Natural killer cell treated with Interleukin-12 subunit alpha and Interleukin-12 subunit beta and Interleukin-15 and Interleukin-18, amount 100 ng/mL, for 72 hours (primary cell): Measurements from ENCODE around the gene ACOXL. TPM values are rescaled to one million over a fixed set of nuclear protein-coding genes. Genes with fewer than 3 reads are reported as not detected.

Experiments
- ATAC-seq, 2 donors: fragments of 150-1000 bp; cut with Tn5 transposase in 1 of 2; sonication (Bioruptor Pico), chemical (Tn5 transposase) in 1 of 2; 2 replicates each; pipeline ENCODE4 v1.10.0; 2021
- DNase-seq: peaks from one replicate; pipeline ENCODE4 v3.0.0; 2022; ENCODE audit warnings: low spot score
- H3K27ac Mint-ChIP-seq, 2 donors: 1 replicate in 1 of 2; 2 replicates in 1 of 2; pipeline ENCODE4 v1.8.0; 2022; ENCODE audit warnings: mixed read lengths in 2 of 2, mild to moderate bottlenecking in 1 of 2, moderate library complexity in 1 of 2
- H3K27me3 Mint-ChIP-seq, 2 donors: 1 replicate in 1 of 2; 2 replicates in 1 of 2; pipeline ENCODE4 v1.8.0; 2022; ENCODE audit warnings: mixed read lengths in 2 of 2
- H3K36me3 Mint-ChIP-seq: one replicate; pipeline ENCODE4 v1.8.0; 2022; ENCODE audit warnings: mixed read lengths
- H3K4me1 Mint-ChIP-seq, 2 donors: 1 replicate in 1 of 2; 2 replicates in 1 of 2; pipeline ENCODE4 v1.8.0; 2022; ENCODE audit warnings: low read depth in 2 of 2, mixed read lengths in 2 of 2, mild to moderate bottlenecking in 1 of 2
- H3K4me3 Mint-ChIP-seq: one replicate; pipeline ENCODE4 v1.8.0; 2022; ENCODE audit warnings: mixed read lengths
- H3K9me3 Mint-ChIP-seq: 2 replicates; pipeline ENCODE4 v1.8.0; 2022; ENCODE audit warnings: mixed read lengths
- total RNA-seq, 2 donors: library from RNA; stranded (reverse); gene quantifications; one replicate each; pipeline ENCODE4 v1.2.3, GENCODE V29; 2022

Gene ACOXL
- total RNA-seq, 2 donors from 2014 or later = 1.4 to 2.5 TPM

DNA sequence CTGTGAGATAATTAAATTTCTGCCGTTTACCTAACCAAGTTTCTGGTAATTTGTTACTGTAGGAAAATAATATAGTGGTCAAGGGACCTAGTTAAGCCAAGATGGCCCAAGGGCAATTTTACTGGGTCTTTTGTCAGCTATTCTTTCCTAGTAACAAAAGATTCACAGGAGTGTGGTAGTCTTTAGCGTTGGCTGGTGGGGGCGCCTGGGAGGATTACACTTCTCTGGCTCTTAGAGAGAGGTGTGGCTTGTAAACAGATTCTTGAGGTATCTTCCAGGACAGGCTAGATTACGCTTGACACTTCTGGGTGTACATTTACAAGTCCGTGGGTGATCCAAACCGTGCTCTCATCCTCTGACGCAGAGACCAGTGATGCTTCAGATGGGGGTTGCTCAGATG lies 3.3 kb upstream of the ACOXL start:
- ATAC-seq = no peak
- peaks cover 41 to 48% of the 10 kb centered on the region in 2 donors for H3K27me3 Mint-ChIP-seq
- H3K27ac Mint-ChIP-seq = no peak overlapping the region

DNA sequence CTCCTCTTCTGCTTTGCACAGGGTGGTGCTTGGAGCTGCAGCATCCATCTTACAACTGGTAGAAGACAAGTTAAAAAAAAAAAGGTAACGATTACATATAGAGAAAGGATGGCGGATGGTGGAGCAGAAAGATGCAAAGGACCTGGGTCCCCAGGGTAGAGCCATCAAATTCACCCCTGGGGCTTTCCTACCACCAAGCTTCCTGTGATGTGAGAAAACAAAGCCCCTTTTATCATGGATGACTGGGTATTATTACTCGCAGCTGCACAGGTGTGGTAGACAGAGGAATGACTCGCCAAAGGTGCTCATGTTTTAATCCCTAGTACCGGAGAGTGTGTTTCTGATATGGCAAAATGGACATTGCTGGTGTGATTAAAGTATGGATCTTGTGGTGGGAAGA lies 1.3 kb upstream of the ACOXL start:
- ATAC-seq (no peak), DNase-seq (no peak)
- Mint-ChIP-seq H3K36me3 (peaks cover 11% of the 10 kb centered on the region), H3K4me1 (peaks cover 7 to 8% of the 10 kb centered on the region in 2 donors), H3K4me3 (peak overlapping the region; percentile 67), H3K27ac (no peak overlapping the region), H3K27me3 (peaks cover 55 to 61% of the 10 kb centered on the region in 2 donors), H3K9me3 (no peaks in the 10 kb centered on the region)

More for the DNA sequence above, 3.3 kb upstream of the ACOXL start:
- peaks cover 7 to 8% of the 10 kb centered on the region in 2 donors for H3K4me1 Mint-ChIP-seq
- H3K36me3 Mint-ChIP-seq = peaks cover 11% of the 10 kb centered on the region
- H3K9me3 Mint-ChIP-seq = no peaks in the 10 kb centered on the region
- H3K4me3 Mint-ChIP-seq = no peak overlapping the region
- no peak for DNase-seq

DNA sequence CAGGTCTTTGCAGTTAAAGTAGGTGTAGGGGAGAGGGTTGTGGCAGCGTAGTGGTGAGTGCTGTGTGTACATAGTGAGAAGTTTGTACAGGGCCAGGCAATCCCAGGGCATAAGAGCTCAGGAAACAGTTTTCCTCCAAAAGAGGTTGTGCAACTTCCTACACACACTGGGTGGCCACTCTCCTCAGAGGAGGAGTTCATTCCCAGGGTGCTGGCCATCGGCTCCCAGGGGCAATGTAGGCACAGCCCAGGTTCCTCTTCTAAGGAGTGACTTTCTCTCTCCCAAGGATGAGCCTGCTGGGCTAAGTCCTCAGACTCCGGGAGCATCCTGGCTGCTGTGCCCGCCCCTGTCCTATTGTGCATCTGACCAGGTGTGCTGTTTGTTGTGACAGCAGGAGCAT lies 3.0 kb downstream of the ACOXL start:
- peaks cover 67 to 71% of the 10 kb centered on the region in 2 donors for H3K27me3 Mint-ChIP-seq
- ATAC-seq = peak; percentile 26 to 54

DNA sequence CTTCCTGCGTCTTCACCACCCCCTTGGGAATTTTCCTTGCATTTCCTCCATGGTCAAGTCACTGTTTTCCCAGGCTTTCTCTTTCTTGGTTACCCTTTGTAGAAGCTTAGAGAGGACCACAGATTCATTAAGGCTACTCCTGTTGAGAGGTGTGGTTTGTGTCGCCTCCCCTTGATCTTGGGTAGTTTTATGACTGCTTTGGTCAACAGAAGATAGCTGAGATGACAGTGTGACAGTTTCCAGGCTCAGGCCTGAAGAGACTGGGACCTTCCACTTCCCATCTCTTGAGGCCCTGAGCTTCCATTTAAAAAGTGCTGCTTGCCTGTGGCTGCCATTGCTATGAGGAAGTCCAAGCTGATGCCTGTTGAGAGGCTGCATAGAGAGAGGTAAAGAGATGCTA lies 5.4 kb downstream of the ACOXL start:
- H3K4me1 Mint-ChIP-seq = peaks cover 4 to 9% of the 10 kb centered on the region in 2 donors

More for the DNA sequence above, 3.0 kb downstream of the ACOXL start:
- no peak overlapping the region for H3K27ac Mint-ChIP-seq
- peaks cover 7 to 8% of the 10 kb centered on the region in 2 donors for H3K4me1 Mint-ChIP-seq
- H3K36me3 Mint-ChIP-seq = peaks cover 11% of the 10 kb centered on the region
- no peaks in the 10 kb centered on the region for H3K9me3 Mint-ChIP-seq
- no peak overlapping the region for H3K4me3 Mint-ChIP-seq
- DNase-seq = no peak

DNA sequence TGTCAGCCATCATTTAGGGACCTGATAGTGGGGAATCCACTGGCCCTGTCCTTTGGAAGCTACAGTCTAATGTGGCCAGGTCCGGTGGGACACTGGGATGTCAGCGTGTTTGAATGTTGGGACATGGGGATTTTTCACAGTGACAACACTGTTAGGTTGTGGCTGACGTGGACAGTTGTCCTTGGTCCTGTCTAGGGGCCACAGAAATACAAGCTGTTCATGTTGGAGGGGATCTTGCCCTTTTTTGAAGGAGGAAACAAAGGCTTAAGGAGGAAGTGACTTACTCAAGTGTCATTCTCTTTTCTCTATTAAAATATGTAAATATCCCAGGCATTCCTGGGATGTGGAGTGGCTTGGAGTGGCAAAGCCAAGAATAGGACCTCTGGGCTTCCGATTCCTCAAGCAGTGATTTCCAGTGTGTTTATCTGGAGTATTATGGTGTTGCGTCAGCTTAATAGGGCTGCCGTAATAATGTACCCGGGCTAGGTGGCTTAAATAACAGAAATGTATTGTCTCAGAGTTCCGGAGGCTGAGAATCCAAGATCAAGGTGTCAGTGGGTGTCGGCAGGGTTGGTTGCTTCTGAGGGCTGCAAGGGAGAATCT lies 8.5 kb downstream of the ACOXL start:
- Mint-ChIP-seq H3K4me1 (peaks cover 7 to 11% of the 10 kb centered on the region in 2 donors), H3K27me3 (peaks cover 45 to 49% of the 10 kb centered on the region in 2 donors), H3K9me3 (no peaks in the 10 kb centered on the region), H3K4me3 (no peak overlapping the region), H3K36me3 (no peaks in the 10 kb centered on the region), H3K27ac (no peak overlapping the region)
- DNase-seq (no peak), ATAC-seq (no peak)

More for the DNA sequence above, 5.4 kb downstream of the ACOXL start:
- Mint-ChIP-seq H3K27ac (no peak overlapping the region), H3K27me3 (peaks cover 51 to 58% of the 10 kb centered on the region in 2 donors), H3K36me3 (no peaks in the 10 kb centered on the region), H3K4me3 (no peak overlapping the region), H3K9me3 (no peaks in the 10 kb centered on the region)
- DNase-seq (no peak), ATAC-seq (no peak)

DNA sequence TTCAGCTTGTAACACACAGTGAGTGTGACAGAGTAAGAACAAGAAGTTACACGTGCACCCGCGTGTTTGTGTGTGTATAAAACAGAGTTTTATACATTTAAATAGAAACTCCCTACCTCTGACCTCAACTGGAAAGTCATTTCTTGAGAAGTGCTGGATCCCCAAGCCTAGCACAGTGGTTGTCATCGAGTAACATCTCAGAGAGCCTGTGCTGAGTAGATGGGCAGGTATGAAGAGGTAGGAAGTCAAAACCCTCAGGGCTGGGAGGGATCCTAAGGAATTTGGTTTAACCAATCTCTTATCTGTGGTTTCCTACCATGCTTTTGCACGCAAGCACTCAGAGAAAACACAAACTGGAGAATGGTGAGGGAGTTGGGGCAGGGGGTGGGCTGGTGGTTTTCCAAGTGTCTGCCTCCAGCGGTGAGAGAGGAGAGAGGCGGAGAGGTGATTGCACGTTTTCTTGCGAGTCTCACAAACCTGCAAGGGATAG lies 9.2 kb downstream of the ACOXL start:
- DNase-seq = no peak
- peak in 1 of 2 donors; percentile 51 for ATAC-seq
- Mint-ChIP-seq H3K36me3 (no peaks in the 10 kb centered on the region), H3K27me3 (peaks cover 45 to 48% of the 10 kb centered on the region in 2 donors), H3K9me3 (no peaks in the 10 kb centered on the region), H3K4me1 (peaks cover 7 to 11% of the 10 kb centered on the region in 2 donors), H3K4me3 (no peak overlapping the region), H3K27ac (no peak overlapping the region)

DNA sequence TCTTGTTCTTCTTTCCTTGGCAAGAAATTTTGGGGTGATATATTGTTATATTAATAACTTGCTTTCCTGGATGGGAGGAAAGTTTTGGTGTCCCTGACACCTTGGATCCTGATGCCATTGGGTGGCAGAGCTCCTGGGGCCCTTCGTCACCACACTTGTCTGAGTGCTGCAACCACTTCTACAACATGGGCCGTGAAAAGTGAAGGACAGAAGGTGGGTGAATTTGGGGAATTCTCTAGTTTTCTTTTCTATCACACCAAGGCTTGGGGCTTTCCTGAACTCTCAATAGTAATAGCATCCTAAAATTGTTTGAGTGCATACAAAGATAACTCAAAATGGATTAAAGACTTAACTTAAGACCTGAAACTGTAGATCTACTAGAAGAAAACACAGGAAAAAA lies 10.0 kb downstream of the ACOXL start:
- Mint-ChIP-seq H3K27ac (no peak overlapping the region), H3K36me3 (no peaks in the 10 kb centered on the region), H3K4me3 (no peak overlapping the region), H3K4me1 (peaks cover 7 to 13% of the 10 kb centered on the region in 2 donors), H3K27me3 (peaks cover 39 to 41% of the 10 kb centered on the region in 2 donors), H3K9me3 (no peaks in the 10 kb centered on the region)
- DNase-seq (no peak), ATAC-seq (no peak)

DNA sequence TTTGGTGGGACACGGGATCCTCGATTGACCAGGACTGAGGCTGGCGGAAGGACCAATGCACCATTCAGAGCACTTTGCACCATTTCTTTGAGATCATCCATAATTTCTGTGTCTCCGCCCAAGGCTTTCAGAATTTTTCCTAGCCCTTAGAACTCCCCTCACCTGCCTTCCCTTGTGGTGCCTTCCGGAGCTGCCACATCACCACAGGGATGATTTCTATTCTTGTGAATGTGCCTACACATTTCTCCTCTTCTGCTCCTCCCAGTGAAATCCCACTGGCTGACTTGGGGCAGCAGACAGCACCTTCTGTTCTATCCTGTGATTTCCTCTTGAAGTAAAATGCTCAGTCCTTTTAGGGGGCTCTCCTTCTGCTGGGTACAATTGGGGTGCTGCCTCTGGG lies 11.2 kb downstream of the ACOXL start:
- H3K9me3 Mint-ChIP-seq = no peaks in the 10 kb centered on the region
- peaks cover 17 to 25% of the 10 kb centered on the region in 2 donors for H3K4me1 Mint-ChIP-seq
- no peak overlapping the region for H3K27ac Mint-ChIP-seq
- H3K4me3 Mint-ChIP-seq = no peak overlapping the region
- DNase-seq (no peak), ATAC-seq (no peak)
- H3K36me3 Mint-ChIP-seq = no peaks in the 10 kb centered on the region
- peaks cover 37 to 42% of the 10 kb centered on the region in 2 donors for H3K27me3 Mint-ChIP-seq

DNA sequence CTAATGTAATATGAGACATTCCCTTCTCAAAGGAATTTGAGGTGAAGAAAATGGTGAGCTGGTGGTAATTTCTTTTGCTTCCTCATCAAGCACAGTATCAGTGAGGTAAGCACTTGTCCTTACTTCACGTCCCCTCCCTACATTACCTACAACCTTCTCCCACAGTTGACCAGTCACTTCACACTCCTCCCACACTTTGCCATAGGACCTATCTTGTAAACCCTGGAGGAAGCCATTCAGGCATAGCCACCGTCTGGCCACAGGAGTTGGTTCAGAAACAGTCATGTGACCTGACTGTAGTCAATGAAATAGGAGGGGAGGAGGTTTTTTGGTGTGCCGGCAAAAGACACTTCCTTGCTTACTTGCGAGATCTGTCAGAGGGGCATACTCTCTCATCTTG lies 12.1 kb downstream of the ACOXL start:
- Mint-ChIP-seq H3K36me3 (no peaks in the 10 kb centered on the region), H3K27me3 (peaks cover 35 to 40% of the 10 kb centered on the region in 2 donors), H3K4me3 (no peak overlapping the region), H3K27ac (no peak overlapping the region), H3K9me3 (no peaks in the 10 kb centered on the region), H3K4me1 (peaks cover 19 to 28% of the 10 kb centered on the region in 2 donors)
- ATAC-seq (no peak), DNase-seq (no peak)

DNA sequence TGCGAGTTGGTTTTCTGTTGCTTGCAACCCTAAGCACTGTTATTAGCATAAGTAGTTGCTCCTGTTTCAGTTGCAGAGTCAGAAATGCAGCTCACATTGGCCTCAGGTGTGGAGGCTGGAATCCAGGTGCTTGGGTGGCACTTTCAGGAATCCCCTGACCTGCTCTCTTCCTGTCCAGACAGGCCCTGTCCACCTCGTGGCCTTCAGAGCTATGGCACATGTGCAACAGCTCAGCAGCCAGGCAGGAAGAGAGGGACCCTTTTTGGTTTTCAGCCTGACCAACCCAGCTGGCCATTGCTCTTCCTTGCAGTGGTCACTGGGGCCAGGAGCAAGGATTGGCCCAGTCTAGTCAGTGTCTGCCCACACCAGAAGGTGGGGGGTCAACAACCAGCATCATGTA lies 12.7 kb downstream of the ACOXL start:
- no peak for ATAC-seq
- no peak overlapping the region for H3K27ac Mint-ChIP-seq
- no peak overlapping the region for H3K4me3 Mint-ChIP-seq
- H3K9me3 Mint-ChIP-seq = no peaks in the 10 kb centered on the region
- no peak for DNase-seq
- peaks cover 21 to 28% of the 10 kb centered on the region in 2 donors for H3K4me1 Mint-ChIP-seq
- H3K36me3 Mint-ChIP-seq = no peaks in the 10 kb centered on the region
- peaks cover 40% of the 10 kb centered on the region in 2 donors for H3K27me3 Mint-ChIP-seq

DNA sequence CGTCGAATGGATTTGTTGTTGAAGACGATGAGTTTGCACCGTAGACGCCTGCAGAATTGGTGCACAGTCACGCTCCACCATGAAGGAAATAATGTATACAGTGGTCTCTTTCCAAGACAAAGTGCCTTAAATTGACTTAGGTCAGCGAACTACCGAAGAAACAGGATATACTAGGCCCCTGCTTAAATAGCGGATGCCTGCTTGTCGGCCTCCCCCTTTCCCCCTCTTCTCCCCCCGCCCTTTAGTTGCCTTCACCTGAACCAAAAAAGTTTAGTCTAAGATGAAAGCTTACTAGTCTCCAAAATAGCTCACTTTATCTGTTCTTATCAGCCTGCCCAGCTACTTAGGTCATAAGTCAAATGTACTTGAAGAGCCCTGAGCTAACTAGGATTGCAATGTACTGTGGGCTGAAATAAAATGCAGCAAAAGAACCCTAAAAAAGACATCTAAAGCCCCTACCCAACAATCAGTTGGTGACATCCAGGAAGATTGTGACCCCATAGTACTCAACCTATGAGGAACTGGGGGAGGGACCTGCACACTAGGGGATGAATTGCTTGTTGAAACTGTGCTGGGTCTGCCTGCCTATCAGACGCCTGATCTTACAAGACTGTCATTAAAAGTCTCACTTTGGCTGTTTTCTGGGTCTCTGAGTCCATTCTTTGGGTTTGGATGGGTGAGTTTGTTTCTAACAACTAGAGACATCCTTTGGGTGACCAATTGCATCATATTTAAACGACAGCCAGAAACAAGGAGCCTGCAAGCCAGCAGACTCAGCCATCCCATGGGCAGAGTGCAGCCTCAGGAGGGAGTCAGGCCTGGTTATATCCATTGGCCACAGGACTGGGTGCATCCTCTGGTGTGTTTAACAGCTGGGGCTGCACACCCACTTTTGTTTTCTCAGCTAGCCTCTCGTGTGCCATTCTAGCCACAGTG lies 14.5 kb downstream of the ACOXL start:
- H3K4me3 Mint-ChIP-seq = no peak overlapping the region
- no peak overlapping the region for H3K27ac Mint-ChIP-seq
- DNase-seq = no peak
- no peak for ATAC-seq
- H3K4me1 Mint-ChIP-seq = peaks cover 21 to 23% of the 10 kb centered on the region in 2 donors
- H3K27me3 Mint-ChIP-seq = peaks cover 41 to 46% of the 10 kb centered on the region in 2 donors
- no peaks in the 10 kb centered on the region for H3K9me3 Mint-ChIP-seq
- H3K36me3 Mint-ChIP-seq = no peaks in the 10 kb centered on the region

DNA sequence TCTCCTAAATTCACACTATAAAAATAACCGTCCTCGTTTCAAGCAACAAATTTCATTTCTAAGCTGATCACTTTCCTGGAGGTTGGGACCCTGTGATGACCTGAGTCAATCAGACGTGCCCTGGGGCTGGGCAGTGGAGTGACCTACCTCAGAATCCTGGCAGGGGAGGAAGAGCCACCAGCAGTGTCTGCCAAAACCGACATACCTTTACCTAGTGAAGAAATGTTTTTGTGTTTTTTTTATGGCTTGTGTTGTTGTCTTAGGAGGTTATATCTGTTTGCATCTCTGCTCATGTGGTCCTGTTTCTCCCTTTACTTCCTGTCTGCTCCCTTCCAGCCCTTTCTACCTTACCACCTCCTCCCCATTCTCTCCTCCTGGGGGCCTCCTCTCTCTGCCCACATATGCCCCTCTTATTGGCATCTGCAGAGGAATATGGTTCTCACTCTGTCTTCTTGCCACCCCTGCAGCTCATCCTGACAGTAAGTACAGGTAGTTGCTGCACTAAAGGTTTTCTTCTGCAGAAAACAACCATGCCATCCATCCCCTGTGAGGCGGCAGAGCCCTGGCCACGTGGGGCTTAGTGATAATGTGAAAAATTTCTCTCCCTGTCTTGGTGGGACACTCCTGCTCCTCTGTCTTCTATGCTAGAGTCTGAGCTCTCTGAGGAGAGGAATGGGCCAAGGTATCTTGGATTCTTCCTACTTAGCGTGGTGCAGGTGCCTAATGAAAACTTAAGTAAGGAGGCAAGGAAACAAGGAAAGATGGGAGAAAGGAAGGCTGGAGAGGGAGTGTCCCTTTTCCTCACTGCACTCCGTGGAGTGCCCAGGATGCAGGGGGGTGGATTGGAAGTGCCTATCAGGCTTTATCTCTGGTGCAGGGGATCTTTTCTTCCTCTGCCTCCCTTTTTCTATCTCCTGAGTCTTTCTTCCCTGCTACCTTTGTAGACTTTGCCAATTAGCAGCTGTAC lies 15.4 kb downstream of the ACOXL start:
- no peak for ATAC-seq

DNA sequence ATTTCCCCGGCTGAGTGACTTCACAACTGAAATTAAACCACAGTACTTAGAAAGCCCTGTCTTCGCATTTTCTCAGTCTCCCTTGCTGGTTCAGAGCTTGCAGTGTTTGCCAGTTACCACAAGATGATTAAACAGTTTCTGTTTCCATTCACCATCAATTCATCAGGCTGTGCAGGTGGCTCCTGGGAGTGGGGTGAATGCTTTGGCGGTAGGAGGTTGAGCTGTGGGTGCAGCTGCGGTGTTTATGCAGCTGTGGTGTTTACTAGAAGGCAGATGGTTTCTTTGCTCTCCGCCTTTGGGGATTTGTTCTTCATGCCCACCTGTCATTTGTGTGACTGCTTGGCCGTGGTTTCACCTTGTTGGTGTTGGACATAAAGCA lies 16.1 kb downstream of the ACOXL start:
- Mint-ChIP-seq H3K36me3 (no peaks in the 10 kb centered on the region), H3K4me1 (peaks cover 14 to 17% of the 10 kb centered on the region in 2 donors), H3K4me3 (peak overlapping the region; percentile 65), H3K27me3 (peaks cover 37 to 45% of the 10 kb centered on the region in 2 donors), H3K9me3 (no peaks in the 10 kb centered on the region), H3K27ac (peak overlapping the region; percentile 0 to 18)
- no peak for DNase-seq
- peak; percentile 85 to 96 for ATAC-seq

More for the DNA sequence above, 15.4 kb downstream of the ACOXL start:
- H3K27me3 Mint-ChIP-seq = peaks cover 40 to 45% of the 10 kb centered on the region in 2 donors
- no peaks in the 10 kb centered on the region for H3K36me3 Mint-ChIP-seq
- H3K27ac Mint-ChIP-seq = peak overlapping the region; percentile 0 to 18
- H3K4me3 Mint-ChIP-seq = peak overlapping the region; percentile 65
- H3K9me3 Mint-ChIP-seq = no peaks in the 10 kb centered on the region
- no peak for DNase-seq
- H3K4me1 Mint-ChIP-seq = peaks cover 17 to 19% of the 10 kb centered on the region in 2 donors
